MCF 10A (cell line): Measurements from ENCODE around the gene RTP3. TPM values are rescaled to one million over a fixed set of nuclear protein-coding genes. Genes with fewer than 3 reads are reported as not detected.

Experiments used
- BruUV-seq: library from RNA; stranded (reverse); fragments of 400-500 nt; replicated peaks from 2 replicates; lab custom pipeline; 2021; lab: Mats Ljungman, UMichigan
- CTCF ChIA-PET: fragments of 300-600 bp; sonication (Branson Sonifier 250); formaldehyde crosslinking; extraction: SDS; loops from one replicate; lab custom pipeline; 2021; ENCODE audit warnings: antibody characterized with exemption, inconsistent platforms; lab: Yijun Ruan, JAX
- POLR2A ChIA-PET: fragments of 300-600, 350-650 bp; sonication (Branson Sonifier 250); formaldehyde crosslinking; extraction: SDS; loops from one replicate; lab custom pipeline; 2020; ENCODE audit warnings: antibody characterized with exemption, inconsistent platforms; lab: Yijun Ruan, JAX
- DNase-seq: peaks from one replicate; pipeline ENCODE4 v3.0.0-alpha.2; 2018; ENCODE audit not compliant: unreplicated experiment
- H3K27ac Mint-ChIP-seq: one replicate; pipeline ENCODE4 v1.8.0; 2022; ENCODE audit warnings: mild to moderate bottlenecking, low read depth, mixed read lengths; ENCODE audit not compliant: unreplicated experiment
- H3K27me3 Mint-ChIP-seq: one replicate; pipeline ENCODE4 v1.8.0; 2022; ENCODE audit warnings: mixed read lengths; ENCODE audit not compliant: insufficient read depth, unreplicated experiment
- H3K36me3 Mint-ChIP-seq: one replicate; pipeline ENCODE4 v1.8.0; 2022; ENCODE audit warnings: mild to moderate bottlenecking, moderate library complexity, mixed read lengths; ENCODE audit not compliant: insufficient read depth, unreplicated experiment
- H3K4me1 Mint-ChIP-seq: one replicate; pipeline ENCODE4 v1.8.0; 2022; ENCODE audit warnings: mixed read lengths; ENCODE audit not compliant: insufficient read depth, unreplicated experiment
- H3K4me3 Mint-ChIP-seq: one replicate; pipeline ENCODE4 v1.8.0; 2022; ENCODE audit warnings: mild to moderate bottlenecking, moderate library complexity, mixed read lengths; ENCODE audit not compliant: unreplicated experiment
- H3K9me3 Mint-ChIP-seq: one replicate; pipeline ENCODE4 v1.8.0; 2022; ENCODE audit warnings: mixed read lengths; ENCODE audit not compliant: unreplicated experiment
- intact Hi-C: fragments of 100-400 bp; cut with micrococcal nuclease; formaldehyde crosslinking; loops from 2 replicates; pipeline ENCODE4 v1.14.1; 2022
- total RNA-seq: library from RNA; stranded (reverse); gene quantifications from 2 replicates; pipeline ENCODE4 v1.2.3, GENCODE V29; 2022
- TF ChIP-seq, protein P1 (sequence below): fragments of 200-600 bp; IDR thresholded peaks from one replicate; pipeline ENCODE4 v1.8.0; 2022; ENCODE audit warnings: antibody characterized with exemption, mild to moderate bottlenecking; ENCODE audit not compliant: unreplicated experiment

The RTP3 gene
- total RNA-seq, 1 experiment from 2014 or later = not detected

- BruUV-seq = no TSS peak
- DNase-seq = peak; percentile 91
- H3K27me3 Mint-ChIP-seq = no peaks in the 10 kb centered on the region
- H3K27ac Mint-ChIP-seq = no peak overlapping the region
- TF ChIP-seq, protein P1, sequence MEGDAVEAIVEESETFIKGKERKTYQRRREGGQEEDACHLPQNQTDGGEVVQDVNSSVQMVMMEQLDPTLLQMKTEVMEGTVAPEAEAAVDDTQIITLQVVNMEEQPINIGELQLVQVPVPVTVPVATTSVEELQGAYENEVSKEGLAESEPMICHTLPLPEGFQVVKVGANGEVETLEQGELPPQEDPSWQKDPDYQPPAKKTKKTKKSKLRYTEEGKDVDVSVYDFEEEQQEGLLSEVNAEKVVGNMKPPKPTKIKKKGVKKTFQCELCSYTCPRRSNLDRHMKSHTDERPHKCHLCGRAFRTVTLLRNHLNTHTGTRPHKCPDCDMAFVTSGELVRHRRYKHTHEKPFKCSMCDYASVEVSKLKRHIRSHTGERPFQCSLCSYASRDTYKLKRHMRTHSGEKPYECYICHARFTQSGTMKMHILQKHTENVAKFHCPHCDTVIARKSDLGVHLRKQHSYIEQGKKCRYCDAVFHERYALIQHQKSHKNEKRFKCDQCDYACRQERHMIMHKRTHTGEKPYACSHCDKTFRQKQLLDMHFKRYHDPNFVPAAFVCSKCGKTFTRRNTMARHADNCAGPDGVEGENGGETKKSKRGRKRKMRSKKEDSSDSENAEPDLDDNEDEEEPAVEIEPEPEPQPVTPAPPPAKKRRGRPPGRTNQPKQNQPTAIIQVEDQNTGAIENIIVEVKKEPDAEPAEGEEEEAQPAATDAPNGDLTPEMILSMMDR = peak; percentile 99
- POLR2A ChIA-PET = interaction anchor here (0.6 to 1.9 kb wide), 8 partner anchors 28 to 486 kb away, joined by 3 to 12 read pairs (median 4); partner anchors contain the start of gene ALS2CL
- H3K9me3 Mint-ChIP-seq = no peaks in the 10 kb centered on the region
- intact Hi-C loops = loop anchor here (1.0 kb wide), 3 partner anchors 69 to 204 kb away; partner anchors contain the start of gene ALS2CL
- peaks cover 19% of the 10 kb centered on the region for H3K4me1 Mint-ChIP-seq
- no peaks in the 10 kb centered on the region for H3K36me3 Mint-ChIP-seq
- H3K4me3 Mint-ChIP-seq = no peak overlapping the region
- CTCF ChIA-PET = interaction anchor here (0.5 to 4.2 kb wide), 59 partner anchors 8 to 462 kb away, joined by 3 to 71 read pairs (median 4); partner anchors contain the start of genes RTP3 and XCR1
These were observed 8.9 kb upstream of the RTP3 start for GRCh38 chr3:46488735-46489361.

- H3K27me3 Mint-ChIP-seq = no peaks in the 10 kb centered on the region
- DNase-seq = no peak
- H3K36me3 Mint-ChIP-seq = no peaks in the 10 kb centered on the region
- CTCF ChIA-PET = interaction anchor here (0.5 to 4.2 kb wide), 41 partner anchors 10 to 420 kb away, joined by 3 to 71 read pairs (median 6); partner anchors contain the start of gene RTP3
- POLR2A ChIA-PET = interaction anchor here (1.2 to 1.9 kb wide), 3 partner anchors 69 to 201 kb away, joined by 3 to 12 read pairs (median 10); no protein-coding TSS in a partner anchor
- intact Hi-C loops = no loop called here
- TF ChIP-seq, protein P1 = no peak
- H3K27ac Mint-ChIP-seq = no peak overlapping the region
- H3K4me1 Mint-ChIP-seq = peaks cover 19% of the 10 kb centered on the region
- no peaks in the 10 kb centered on the region for H3K9me3 Mint-ChIP-seq
- no peak overlapping the region for H3K4me3 Mint-ChIP-seq
- no TSS peak for BruUV-seq
These were observed 8.4 kb upstream of the RTP3 start for GRCh38 chr3:46489381-46489780.

DNA sequence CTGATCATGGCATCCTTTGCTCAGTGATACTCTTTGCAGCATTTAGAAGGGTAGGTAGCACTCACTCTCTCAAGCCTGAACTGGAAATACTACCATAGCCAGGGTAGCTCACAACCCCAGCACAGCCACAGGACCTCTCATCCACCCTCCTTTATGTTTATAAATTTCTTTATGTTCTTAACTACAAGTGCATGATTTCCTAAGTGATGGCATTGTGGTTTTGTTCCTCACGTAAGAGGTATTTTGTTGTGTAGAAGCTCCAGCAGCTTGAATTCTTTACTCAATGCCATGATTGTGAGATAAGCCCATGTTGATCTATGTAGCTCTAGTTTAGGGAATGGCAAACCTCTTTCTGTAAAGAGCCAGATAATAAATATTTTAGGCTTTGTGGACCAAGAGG is 7.9 kb upstream of the RTP3 start:
- Mint-ChIP-seq H3K4me1 (peaks cover 19% of the 10 kb centered on the region), H3K36me3 (no peaks in the 10 kb centered on the region), H3K27ac (peak overlapping the region; percentile 16), H3K4me3 (no peak overlapping the region), H3K27me3 (no peaks in the 10 kb centered on the region), H3K9me3 (no peaks in the 10 kb centered on the region)
- ChIA-PET CTCF (interaction anchor here (0.6 to 4.2 kb wide), 19 partner anchors 10 to 213 kb away, joined by 3 to 71 read pairs (median 8); partner anchors contain the start of gene RTP3), POLR2A (interaction anchor here (1.7 to 1.9 kb wide), 2 partner anchors 68 to 201 kb away, joined by 10 to 12 read pairs; no protein-coding TSS in a partner anchor)
- BruUV-seq = no TSS peak
- intact Hi-C loops = no loop called here
- TF ChIP-seq, protein P1 = no peak
- DNase-seq = peak; percentile 20
